Mesenchymal stem cell (in vitro differentiated cells and primary cell): Measurements from ENCODE around the gene CKAP5.

Source experiments
- DNase-seq: peaks from one replicate; pipeline ENCODE4 v3.0.0-alpha.2; 2013
- H2AFZ ChIP-seq: one replicate; pipeline ENCODE4 v1.6.1; 2013; ENCODE audit warnings: low read depth, mild to moderate bottlenecking, control low read depth, inconsistent platforms, low read length, moderate library complexity
- H2AK5ac ChIP-seq: 2 replicates; pipeline ENCODE4 v1.6.1; 2013; ENCODE audit warnings: low read length, moderate library complexity, mild to moderate bottlenecking, inconsistent platforms; ENCODE audit not compliant: severe bottlenecking
- H2BK120ac ChIP-seq: one replicate; pipeline ENCODE4 v1.6.1; 2013; ENCODE audit warnings: low read depth, mild to moderate bottlenecking, inconsistent platforms, low read length, moderate library complexity
- H2BK12ac ChIP-seq, 2 experiments: one replicate each; pipeline ENCODE4 v1.6.1; 2013; ENCODE audit warnings: inconsistent platforms in 2 of 2, low read length in 2 of 2, mild to moderate bottlenecking in 2 of 2, moderate library complexity in 2 of 2, control low read depth in 1 of 2
- H2BK15ac ChIP-seq: one replicate; pipeline ENCODE4 v1.6.1; 2013; ENCODE audit warnings: mild to moderate bottlenecking, low read depth, inconsistent platforms; ENCODE audit not compliant: poor library complexity, severe bottlenecking
- H2BK5ac ChIP-seq: 2 replicates; pipeline ENCODE4 v1.6.1; 2013; ENCODE audit warnings: low read depth, mild to moderate bottlenecking, low read length, control low read depth, inconsistent platforms; ENCODE audit not compliant: poor library complexity, severe bottlenecking
- H3K14ac ChIP-seq, 2 experiments: one replicate each; pipeline ENCODE4 v1.6.1; 2013; ENCODE audit warnings: inconsistent platforms in 2 of 2, low read length in 2 of 2, control low read depth in 1 of 2, mild to moderate bottlenecking in 1 of 2, moderate library complexity in 1 of 2
- H3K18ac ChIP-seq, 2 experiments: one replicate each; pipeline ENCODE4 v1.6.1; 2013; ENCODE audit warnings: inconsistent platforms in 2 of 2, low read length in 2 of 2, control low read depth in 1 of 2, low read depth in 1 of 2, mild to moderate bottlenecking in 1 of 2
- H3K23ac ChIP-seq, 2 experiments: one replicate each; pipeline ENCODE4 v1.6.1; 2013; ENCODE audit warnings: inconsistent platforms in 2 of 2, low read length in 2 of 2, mild to moderate bottlenecking in 2 of 2, moderate library complexity in 2 of 2, control low read depth in 1 of 2
- H3K27ac ChIP-seq: 2 replicates; pipeline ENCODE4 v1.5.1; 2013; ENCODE audit warnings: mild to moderate bottlenecking, moderate library complexity, low read length, control low read depth, inconsistent platforms; ENCODE audit not compliant: poor library complexity, severe bottlenecking
- H3K27me3 ChIP-seq, 2 experiments: 2 replicates each; pipeline versions ENCODE4 v1.6.1 to v1.7.0; 2013; ENCODE audit warnings: low read length in 2 of 2, mild to moderate bottlenecking in 2 of 2, moderate library complexity in 2 of 2, control low read depth in 1 of 2, inconsistent platforms in 1 of 2; ENCODE audit not compliant: control insufficient read depth in 1 of 2, insufficient read depth in 1 of 2
- H3K36me3 ChIP-seq, 2 experiments: 2 replicates each; pipeline versions ENCODE4 v1.6.1 to v1.7.0; 2013; ENCODE audit warnings: low read length in 2 of 2, control low read depth in 1 of 2, inconsistent platforms in 1 of 2, low read depth in 1 of 2, mild to moderate bottlenecking in 1 of 2; ENCODE audit not compliant: insufficient read depth in 2 of 2, control insufficient read depth in 1 of 2
- H3K4ac ChIP-seq, 2 experiments: one replicate each; pipeline ENCODE4 v1.6.1; 2013; ENCODE audit warnings: inconsistent platforms in 2 of 2, low read length in 2 of 2, mild to moderate bottlenecking in 2 of 2, moderate library complexity in 2 of 2, control low read depth in 1 of 2, low read depth in 1 of 2
- H3K4me1 ChIP-seq: 2 replicates; pipeline ENCODE4 v1.6.1; 2013; ENCODE audit warnings: low read depth, low read length, control low read depth; ENCODE audit not compliant: control insufficient read depth, insufficient read depth
- H3K4me2 ChIP-seq: 2 replicates; pipeline ENCODE4 v1.6.1; 2013; ENCODE audit warnings: low read length, mild to moderate bottlenecking, inconsistent platforms; ENCODE audit not compliant: poor library complexity, severe bottlenecking
- H3K4me3 ChIP-seq, 2 experiments: 2 replicates each; pipeline versions ENCODE4 v1.5.1 to v1.7.0; 2013; ENCODE audit warnings: low read length in 2 of 2, mild to moderate bottlenecking in 2 of 2, control low read depth in 1 of 2, low read depth in 1 of 2; ENCODE audit not compliant: insufficient read depth in 1 of 2
- H3K79me1 ChIP-seq: replicated peaks from 2 replicates; pipeline ENCODE4 v1.6.1; 2013; ENCODE audit warnings: mild to moderate bottlenecking, control low read depth, low read length, inconsistent platforms; ENCODE audit not compliant: poor library complexity, severe bottlenecking
- H3K9ac ChIP-seq: 2 replicates; pipeline ENCODE4 v1.7.0; 2013; ENCODE audit warnings: mild to moderate bottlenecking, low read length, moderate library complexity
- H3K9me3 ChIP-seq: 2 replicates; pipeline ENCODE4 v1.7.0; 2013; ENCODE audit warnings: mild to moderate bottlenecking, low read length; ENCODE audit not compliant: control insufficient read depth
- H4K8ac ChIP-seq: one replicate; pipeline ENCODE4 v1.6.1; 2013; ENCODE audit warnings: inconsistent platforms, mild to moderate bottlenecking, low read length, moderate library complexity
- H4K91ac ChIP-seq: one replicate; pipeline ENCODE4 v1.6.1; 2013; ENCODE audit warnings: mild to moderate bottlenecking, low read length, inconsistent platforms
- WGBS: methylation state at CpG from one replicate; pipeline ENCODE4 v1.1.7; 2013; ENCODE audit warnings: mixed read lengths; 5-methylcytosine and 5-hydroxymethylcytosine counted together

CKAP5 gene

DNA sequence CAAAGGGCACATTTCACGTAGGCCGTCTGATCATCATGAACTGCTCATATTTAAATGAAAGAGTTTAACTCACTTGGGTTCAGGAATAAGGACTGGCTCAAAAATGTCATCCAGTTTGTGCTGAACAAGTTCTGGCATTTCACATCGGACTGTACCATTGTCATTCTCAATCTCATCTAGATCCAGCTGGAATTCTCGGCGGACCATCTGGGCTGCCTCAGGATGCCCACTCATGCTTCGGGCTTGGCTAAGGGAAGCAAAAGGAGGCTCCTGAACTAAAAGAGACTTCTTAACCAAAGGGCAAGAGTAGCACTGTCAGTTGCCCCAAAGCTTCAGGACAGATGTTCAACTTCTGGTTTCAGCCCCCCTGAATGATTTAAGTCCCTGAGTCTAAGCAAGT lies 86.9 kb downstream of the CKAP5 start:
- no peak overlapping the region for H3K4me2 ChIP-seq
- H3K23ac ChIP-seq: no peak overlapping the region
- H3K14ac ChIP-seq: no peak overlapping the region
- no peak overlapping the region for H2AK5ac ChIP-seq
- no peak overlapping the region for H4K8ac ChIP-seq
- H3K4ac ChIP-seq: peak overlapping the region in 1 of 2 experiments; percentile 43
- no peak overlapping the region for H3K27ac ChIP-seq
- H3K9ac ChIP-seq: no peak overlapping the region
- peaks cover 7% of the 10 kb centered on the region for H3K79me1 ChIP-seq
- H2BK12ac ChIP-seq: no peak overlapping the region
- no peak overlapping the region for H3K4me3 ChIP-seq
- H2AFZ ChIP-seq: no peak overlapping the region
- 98% methylated on average over 6 of the region's 6 CpGs for WGBS
- no peak for DNase-seq
- H3K9me3 ChIP-seq: no peaks in the 10 kb centered on the region
- H3K18ac ChIP-seq: no peak overlapping the region
- peaks cover 31 to 94% of the 10 kb centered on the region in 2 experiments for H3K36me3 ChIP-seq
- no peaks in the 10 kb centered on the region for H3K27me3 ChIP-seq
- H3K4me1 ChIP-seq: no peaks in the 10 kb centered on the region
- H4K91ac ChIP-seq: no peak overlapping the region
- no peak overlapping the region for H2BK120ac ChIP-seq
- no peak overlapping the region for H2BK5ac ChIP-seq
- no peak overlapping the region for H2BK15ac ChIP-seq

DNA sequence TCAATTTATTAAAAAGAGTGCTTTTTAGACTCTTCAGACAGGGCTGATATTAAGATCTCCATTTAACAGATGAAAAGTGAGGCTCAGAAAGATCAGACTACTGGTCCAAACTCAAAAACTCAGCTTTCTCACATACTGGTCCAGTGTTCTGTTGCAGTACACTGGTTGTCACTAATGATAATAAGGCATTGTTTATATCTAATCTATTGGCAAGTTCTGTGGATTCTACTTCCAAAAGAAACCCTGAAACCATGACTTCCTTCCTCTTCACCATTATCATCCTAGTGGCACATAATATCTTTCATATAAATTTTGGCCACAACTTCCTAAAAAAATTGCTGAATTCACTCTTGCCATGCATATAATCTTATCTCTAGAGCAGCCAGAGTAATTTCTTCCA lies 90.1 kb downstream of the CKAP5 start:
- no peak overlapping the region for H2BK5ac ChIP-seq
- H3K36me3 ChIP-seq: peaks cover 25 to 87% of the 10 kb centered on the region in 2 experiments
- H3K4me1 ChIP-seq: no peaks in the 10 kb centered on the region
- no peak overlapping the region for H2AFZ ChIP-seq
- H4K8ac ChIP-seq: no peak overlapping the region
- no peak overlapping the region for H2AK5ac ChIP-seq
- no peaks in the 10 kb centered on the region for H3K27me3 ChIP-seq
- no peak overlapping the region for H2BK12ac ChIP-seq
- DNase-seq: no peak
- H3K14ac ChIP-seq: no peak overlapping the region
- no peak overlapping the region for H3K9ac ChIP-seq
- no peak overlapping the region for H3K23ac ChIP-seq
- no peak overlapping the region for H4K91ac ChIP-seq
- H3K9me3 ChIP-seq: no peaks in the 10 kb centered on the region
- H2BK120ac ChIP-seq: no peak overlapping the region
- no peak overlapping the region for H3K4ac ChIP-seq
- H3K4me2 ChIP-seq: no peak overlapping the region
- no peak overlapping the region for H3K18ac ChIP-seq
- no peak overlapping the region for H3K27ac ChIP-seq
- no peak overlapping the region for H2BK15ac ChIP-seq
- H3K4me3 ChIP-seq: no peak overlapping the region
- H3K79me1 ChIP-seq: peaks cover 3% of the 10 kb centered on the region

DNA sequence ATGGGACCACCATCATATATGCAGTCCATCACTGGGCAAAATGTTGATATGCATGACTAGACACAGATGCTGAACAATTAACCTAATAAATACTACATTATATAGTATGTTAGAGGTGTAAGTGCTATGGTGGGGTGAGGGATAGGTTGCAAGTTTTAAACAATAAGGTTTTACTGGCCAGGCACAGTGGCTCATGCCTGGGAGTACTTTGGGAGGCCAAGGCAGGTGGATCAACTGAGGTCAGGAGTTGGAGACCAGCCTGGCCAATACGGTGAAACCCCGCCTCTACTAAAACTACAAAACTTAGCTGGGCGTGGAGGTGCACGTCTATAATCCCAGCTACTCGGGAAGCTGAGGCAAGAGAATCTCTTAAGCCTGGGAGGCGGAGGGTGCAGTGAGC lies 98.9 kb downstream of the CKAP5 start:
- H3K4ac ChIP-seq: no peak overlapping the region
- no peaks in the 10 kb centered on the region for H3K27me3 ChIP-seq
- H2BK12ac ChIP-seq: no peak overlapping the region

DNA sequence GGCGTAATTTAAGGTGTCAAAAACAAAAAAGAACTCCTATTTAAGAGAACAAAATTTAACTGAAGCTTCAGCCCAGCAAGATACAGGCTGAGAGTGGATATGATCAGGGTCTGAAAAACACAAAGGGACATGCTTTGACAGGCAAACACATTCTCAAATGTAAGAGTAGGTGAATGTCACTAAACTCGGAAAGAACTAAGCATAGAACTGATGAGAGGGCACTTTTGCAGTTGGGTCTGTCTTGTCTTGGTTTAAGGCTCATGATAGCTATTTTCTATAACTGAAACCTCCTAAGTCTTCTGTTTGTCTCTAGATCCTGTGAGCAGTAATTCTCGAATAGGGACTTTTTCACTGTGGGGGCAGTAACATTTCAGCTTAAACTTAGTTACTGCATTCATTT lies 100.1 kb downstream of the CKAP5 start:
- H3K23ac ChIP-seq: no peak overlapping the region
- H3K79me1 ChIP-seq: peaks cover 3% of the 10 kb centered on the region
- no peak overlapping the region for H3K9ac ChIP-seq
- no peak overlapping the region for H3K18ac ChIP-seq
- no peak overlapping the region for H3K14ac ChIP-seq
- H3K9me3 ChIP-seq: no peaks in the 10 kb centered on the region
- peaks cover 60 to 88% of the 10 kb centered on the region in 2 experiments for H3K36me3 ChIP-seq
- no peaks in the 10 kb centered on the region for H3K4me1 ChIP-seq
- H3K4me2 ChIP-seq: no peak overlapping the region
- no peak overlapping the region for H2AK5ac ChIP-seq
- H4K8ac ChIP-seq: no peak overlapping the region
- no peak overlapping the region for H2BK5ac ChIP-seq
- H3K4me3 ChIP-seq: no peak overlapping the region
- WGBS: 100% methylated on average over 1 of the region's 3 CpGs
- H2BK120ac ChIP-seq: no peak overlapping the region
- no peak overlapping the region for H3K4ac ChIP-seq
- no peak overlapping the region for H2BK12ac ChIP-seq
- H3K27ac ChIP-seq: no peak overlapping the region
- DNase-seq: no peak
- no peak overlapping the region for H2BK15ac ChIP-seq
- H3K27me3 ChIP-seq: no peaks in the 10 kb centered on the region
- H2AFZ ChIP-seq: no peak overlapping the region
- no peak overlapping the region for H4K91ac ChIP-seq

More for the DNA sequence above, 98.9 kb downstream of the CKAP5 start:
- H2BK15ac ChIP-seq: no peak overlapping the region
- H3K79me1 ChIP-seq: no peaks in the 10 kb centered on the region
- no peak overlapping the region for H2AK5ac ChIP-seq
- no peak overlapping the region for H3K9ac ChIP-seq
- no peak overlapping the region for H2BK120ac ChIP-seq
- no peak overlapping the region for H3K23ac ChIP-seq
- no peak for DNase-seq
- no peak overlapping the region for H4K91ac ChIP-seq
- no peak overlapping the region for H3K14ac ChIP-seq
- peaks cover 52 to 86% of the 10 kb centered on the region in 2 experiments for H3K36me3 ChIP-seq
- no peak overlapping the region for H4K8ac ChIP-seq
- H3K9me3 ChIP-seq: no peaks in the 10 kb centered on the region
- H3K27ac ChIP-seq: no peak overlapping the region
- no peaks in the 10 kb centered on the region for H3K4me1 ChIP-seq
- 96% methylated on average over 6 of the region's 6 CpGs for WGBS
- no peak overlapping the region for H2BK5ac ChIP-seq
- H2AFZ ChIP-seq: no peak overlapping the region
- no peak overlapping the region for H3K4me3 ChIP-seq
- no peak overlapping the region for H3K18ac ChIP-seq
- no peak overlapping the region for H3K4me2 ChIP-seq
